ENCODE results near the gene IL31RA.

DNA sequence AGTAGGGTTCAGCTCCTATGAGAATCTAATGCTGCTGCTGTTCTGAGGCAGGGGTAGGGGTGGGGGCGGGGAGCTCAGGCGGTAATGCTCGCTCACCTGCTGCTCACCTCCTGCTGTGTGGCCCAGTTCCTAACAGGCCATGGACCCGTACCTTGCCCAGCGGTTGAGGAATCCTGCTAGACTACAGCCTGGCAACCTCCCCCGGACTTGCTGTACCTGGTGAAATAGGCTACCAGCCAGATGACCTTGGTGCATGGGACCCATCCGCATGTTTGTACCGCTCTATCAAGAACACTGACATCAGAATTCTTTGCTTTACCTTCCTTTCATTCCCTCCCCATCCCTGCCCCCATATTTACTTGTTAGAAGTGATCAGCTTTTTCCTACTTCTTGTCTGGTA is 15.3 kb downstream of the IL31RA start:
- TF ChIP-seq, protein P1, sequence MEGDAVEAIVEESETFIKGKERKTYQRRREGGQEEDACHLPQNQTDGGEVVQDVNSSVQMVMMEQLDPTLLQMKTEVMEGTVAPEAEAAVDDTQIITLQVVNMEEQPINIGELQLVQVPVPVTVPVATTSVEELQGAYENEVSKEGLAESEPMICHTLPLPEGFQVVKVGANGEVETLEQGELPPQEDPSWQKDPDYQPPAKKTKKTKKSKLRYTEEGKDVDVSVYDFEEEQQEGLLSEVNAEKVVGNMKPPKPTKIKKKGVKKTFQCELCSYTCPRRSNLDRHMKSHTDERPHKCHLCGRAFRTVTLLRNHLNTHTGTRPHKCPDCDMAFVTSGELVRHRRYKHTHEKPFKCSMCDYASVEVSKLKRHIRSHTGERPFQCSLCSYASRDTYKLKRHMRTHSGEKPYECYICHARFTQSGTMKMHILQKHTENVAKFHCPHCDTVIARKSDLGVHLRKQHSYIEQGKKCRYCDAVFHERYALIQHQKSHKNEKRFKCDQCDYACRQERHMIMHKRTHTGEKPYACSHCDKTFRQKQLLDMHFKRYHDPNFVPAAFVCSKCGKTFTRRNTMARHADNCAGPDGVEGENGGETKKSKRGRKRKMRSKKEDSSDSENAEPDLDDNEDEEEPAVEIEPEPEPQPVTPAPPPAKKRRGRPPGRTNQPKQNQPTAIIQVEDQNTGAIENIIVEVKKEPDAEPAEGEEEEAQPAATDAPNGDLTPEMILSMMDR (IDR thresholded peaks at IDR 0.05 in 4 of 5, conservative IDR thresholded peaks at IDR 0.05 in 1 of 5): no peak
- TF ChIP-seq POLR2A (IDR thresholded peaks at IDR 0.05): no peak
